Measurements from ENCODE around the gene UNC13A. TPM values are rescaled to one million over a fixed set of nuclear protein-coding genes. Genes with fewer than 3 reads are reported as not detected.

The UNC13A gene
- total RNA-seq, 1 experiment from 2014 or later: 41.1 TPM

- TF ChIP-seq FOXP4 (CRISPR knock-in tag; IDR thresholded peaks at IDR 0.05): no peak; the same call in 1 of the 2 replicates
- no peak for TF ChIP-seq ZNF121 (CRISPR knock-in tag; IDR thresholded peaks at IDR 0.05)
- no peak for TF ChIP-seq EMX1 (CRISPR knock-in tag; IDR thresholded peaks at IDR 0.05)
- TF ChIP-seq, protein P1, sequence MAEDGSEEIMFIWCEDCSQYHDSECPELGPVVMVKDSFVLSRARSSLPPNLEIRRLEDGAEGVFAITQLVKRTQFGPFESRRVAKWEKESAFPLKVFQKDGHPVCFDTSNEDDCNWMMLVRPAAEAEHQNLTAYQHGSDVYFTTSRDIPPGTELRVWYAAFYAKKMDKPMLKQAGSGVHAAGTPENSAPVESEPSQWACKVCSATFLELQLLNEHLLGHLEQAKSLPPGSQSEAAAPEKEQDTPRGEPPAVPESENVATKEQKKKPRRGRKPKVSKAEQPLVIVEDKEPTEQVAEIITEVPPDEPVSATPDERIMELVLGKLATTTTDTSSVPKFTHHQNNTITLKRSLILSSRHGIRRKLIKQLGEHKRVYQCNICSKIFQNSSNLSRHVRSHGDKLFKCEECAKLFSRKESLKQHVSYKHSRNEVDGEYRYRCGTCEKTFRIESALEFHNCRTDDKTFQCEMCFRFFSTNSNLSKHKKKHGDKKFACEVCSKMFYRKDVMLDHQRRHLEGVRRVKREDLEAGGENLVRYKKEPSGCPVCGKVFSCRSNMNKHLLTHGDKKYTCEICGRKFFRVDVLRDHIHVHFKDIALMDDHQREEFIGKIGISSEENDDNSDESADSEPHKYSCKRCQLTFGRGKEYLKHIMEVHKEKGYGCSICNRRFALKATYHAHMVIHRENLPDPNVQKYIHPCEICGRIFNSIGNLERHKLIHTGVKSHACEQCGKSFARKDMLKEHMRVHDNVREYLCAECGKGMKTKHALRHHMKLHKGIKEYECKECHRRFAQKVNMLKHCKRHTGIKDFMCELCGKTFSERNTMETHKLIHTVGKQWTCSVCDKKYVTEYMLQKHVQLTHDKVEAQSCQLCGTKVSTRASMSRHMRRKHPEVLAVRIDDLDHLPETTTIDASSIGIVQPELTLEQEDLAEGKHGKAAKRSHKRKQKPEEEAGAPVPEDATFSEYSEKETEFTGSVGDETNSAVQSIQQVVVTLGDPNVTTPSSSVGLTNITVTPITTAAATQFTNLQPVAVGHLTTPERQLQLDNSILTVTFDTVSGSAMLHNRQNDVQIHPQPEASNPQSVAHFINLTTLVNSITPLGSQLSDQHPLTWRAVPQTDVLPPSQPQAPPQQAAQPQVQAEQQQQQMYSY (CRISPR knock-in tag; IDR thresholded peaks at IDR 0.05): no peak
- TF ChIP-seq SOX15 (CRISPR knock-in tag; IDR thresholded peaks at IDR 0.05): no peak
- TF ChIP-seq, protein P2, sequence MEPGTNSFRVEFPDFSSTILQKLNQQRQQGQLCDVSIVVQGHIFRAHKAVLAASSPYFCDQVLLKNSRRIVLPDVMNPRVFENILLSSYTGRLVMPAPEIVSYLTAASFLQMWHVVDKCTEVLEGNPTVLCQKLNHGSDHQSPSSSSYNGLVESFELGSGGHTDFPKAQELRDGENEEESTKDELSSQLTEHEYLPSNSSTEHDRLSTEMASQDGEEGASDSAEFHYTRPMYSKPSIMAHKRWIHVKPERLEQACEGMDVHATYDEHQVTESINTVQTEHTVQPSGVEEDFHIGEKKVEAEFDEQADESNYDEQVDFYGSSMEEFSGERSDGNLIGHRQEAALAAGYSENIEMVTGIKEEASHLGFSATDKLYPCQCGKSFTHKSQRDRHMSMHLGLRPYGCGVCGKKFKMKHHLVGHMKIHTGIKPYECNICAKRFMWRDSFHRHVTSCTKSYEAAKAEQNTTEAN (CRISPR knock-in tag; IDR thresholded peaks at IDR 0.05): no peak
- no peak for TF ChIP-seq JAZF1 (CRISPR knock-in tag; IDR thresholded peaks at IDR 0.05)
- TF ChIP-seq, protein P3, sequence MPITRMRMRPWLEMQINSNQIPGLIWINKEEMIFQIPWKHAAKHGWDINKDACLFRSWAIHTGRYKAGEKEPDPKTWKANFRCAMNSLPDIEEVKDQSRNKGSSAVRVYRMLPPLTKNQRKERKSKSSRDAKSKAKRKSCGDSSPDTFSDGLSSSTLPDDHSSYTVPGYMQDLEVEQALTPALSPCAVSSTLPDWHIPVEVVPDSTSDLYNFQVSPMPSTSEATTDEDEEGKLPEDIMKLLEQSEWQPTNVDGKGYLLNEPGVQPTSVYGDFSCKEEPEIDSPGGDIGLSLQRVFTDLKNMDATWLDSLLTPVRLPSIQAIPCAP (CRISPR knock-in tag; IDR thresholded peaks at IDR 0.05): no peak; the same call in 1 of the 2 replicates
- no peak for TF ChIP-seq NFE2L1 (CRISPR knock-in tag; IDR thresholded peaks at IDR 0.05)
- TF ChIP-seq ZNF232 (CRISPR knock-in tag; IDR thresholded peaks at IDR 0.05): 0 out of 2 replicates have a peak, but pooled peaks have one; percentile 37
- no peak for TF ChIP-seq E2F1 (CRISPR knock-in tag; IDR thresholded peaks at IDR 0.05)
- TF ChIP-seq, protein P4, sequence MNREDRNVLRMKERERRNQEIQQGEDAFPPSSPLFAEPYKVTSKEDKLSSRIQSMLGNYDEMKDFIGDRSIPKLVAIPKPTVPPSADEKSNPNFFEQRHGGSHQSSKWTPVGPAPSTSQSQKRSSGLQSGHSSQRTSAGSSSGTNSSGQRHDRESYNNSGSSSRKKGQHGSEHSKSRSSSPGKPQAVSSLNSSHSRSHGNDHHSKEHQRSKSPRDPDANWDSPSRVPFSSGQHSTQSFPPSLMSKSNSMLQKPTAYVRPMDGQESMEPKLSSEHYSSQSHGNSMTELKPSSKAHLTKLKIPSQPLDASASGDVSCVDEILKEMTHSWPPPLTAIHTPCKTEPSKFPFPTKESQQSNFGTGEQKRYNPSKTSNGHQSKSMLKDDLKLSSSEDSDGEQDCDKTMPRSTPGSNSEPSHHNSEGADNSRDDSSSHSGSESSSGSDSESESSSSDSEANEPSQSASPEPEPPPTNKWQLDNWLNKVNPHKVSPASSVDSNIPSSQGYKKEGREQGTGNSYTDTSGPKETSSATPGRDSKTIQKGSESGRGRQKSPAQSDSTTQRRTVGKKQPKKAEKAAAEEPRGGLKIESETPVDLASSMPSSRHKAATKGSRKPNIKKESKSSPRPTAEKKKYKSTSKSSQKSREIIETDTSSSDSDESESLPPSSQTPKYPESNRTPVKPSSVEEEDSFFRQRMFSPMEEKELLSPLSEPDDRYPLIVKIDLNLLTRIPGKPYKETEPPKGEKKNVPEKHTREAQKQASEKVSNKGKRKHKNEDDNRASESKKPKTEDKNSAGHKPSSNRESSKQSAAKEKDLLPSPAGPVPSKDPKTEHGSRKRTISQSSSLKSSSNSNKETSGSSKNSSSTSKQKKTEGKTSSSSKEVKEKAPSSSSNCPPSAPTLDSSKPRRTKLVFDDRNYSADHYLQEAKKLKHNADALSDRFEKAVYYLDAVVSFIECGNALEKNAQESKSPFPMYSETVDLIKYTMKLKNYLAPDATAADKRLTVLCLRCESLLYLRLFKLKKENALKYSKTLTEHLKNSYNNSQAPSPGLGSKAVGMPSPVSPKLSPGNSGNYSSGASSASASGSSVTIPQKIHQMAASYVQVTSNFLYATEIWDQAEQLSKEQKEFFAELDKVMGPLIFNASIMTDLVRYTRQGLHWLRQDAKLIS (CRISPR knock-in tag; IDR thresholded peaks at IDR 0.05; ENCODE audit: borderline replicate concordance): no peak
- no peak for TF ChIP-seq TCF7 (CRISPR knock-in tag; IDR thresholded peaks at IDR 0.05; ENCODE audit: low read depth)
- no peak for TF ChIP-seq SP1 (CRISPR knock-in tag; conservative IDR thresholded peaks at IDR 0.05)
- TF ChIP-seq TEAD4 (CRISPR knock-in tag; IDR thresholded peaks at IDR 0.05): no peak
- TF ChIP-seq, protein P5, sequence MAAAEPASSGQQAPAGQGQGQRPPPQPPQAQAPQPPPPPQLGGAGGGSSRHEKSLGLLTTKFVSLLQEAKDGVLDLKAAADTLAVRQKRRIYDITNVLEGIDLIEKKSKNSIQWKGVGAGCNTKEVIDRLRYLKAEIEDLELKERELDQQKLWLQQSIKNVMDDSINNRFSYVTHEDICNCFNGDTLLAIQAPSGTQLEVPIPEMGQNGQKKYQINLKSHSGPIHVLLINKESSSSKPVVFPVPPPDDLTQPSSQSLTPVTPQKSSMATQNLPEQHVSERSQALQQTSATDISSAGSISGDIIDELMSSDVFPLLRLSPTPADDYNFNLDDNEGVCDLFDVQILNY (CRISPR knock-in tag; IDR thresholded peaks at IDR 0.05): no peak
- TF ChIP-seq, protein P6, sequence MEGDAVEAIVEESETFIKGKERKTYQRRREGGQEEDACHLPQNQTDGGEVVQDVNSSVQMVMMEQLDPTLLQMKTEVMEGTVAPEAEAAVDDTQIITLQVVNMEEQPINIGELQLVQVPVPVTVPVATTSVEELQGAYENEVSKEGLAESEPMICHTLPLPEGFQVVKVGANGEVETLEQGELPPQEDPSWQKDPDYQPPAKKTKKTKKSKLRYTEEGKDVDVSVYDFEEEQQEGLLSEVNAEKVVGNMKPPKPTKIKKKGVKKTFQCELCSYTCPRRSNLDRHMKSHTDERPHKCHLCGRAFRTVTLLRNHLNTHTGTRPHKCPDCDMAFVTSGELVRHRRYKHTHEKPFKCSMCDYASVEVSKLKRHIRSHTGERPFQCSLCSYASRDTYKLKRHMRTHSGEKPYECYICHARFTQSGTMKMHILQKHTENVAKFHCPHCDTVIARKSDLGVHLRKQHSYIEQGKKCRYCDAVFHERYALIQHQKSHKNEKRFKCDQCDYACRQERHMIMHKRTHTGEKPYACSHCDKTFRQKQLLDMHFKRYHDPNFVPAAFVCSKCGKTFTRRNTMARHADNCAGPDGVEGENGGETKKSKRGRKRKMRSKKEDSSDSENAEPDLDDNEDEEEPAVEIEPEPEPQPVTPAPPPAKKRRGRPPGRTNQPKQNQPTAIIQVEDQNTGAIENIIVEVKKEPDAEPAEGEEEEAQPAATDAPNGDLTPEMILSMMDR (IDR thresholded peaks at IDR 0.05): no peak
- TF ChIP-seq ETV6 (CRISPR knock-in tag; IDR thresholded peaks at IDR 0.05): 0 out of 2 replicates have a peak, but pooled peaks have one; percentile 35
- no peak for TF ChIP-seq RORB (CRISPR knock-in tag; IDR thresholded peaks at IDR 0.05)
Observed at GRCh38 chr19:17686592-17687024, 1.5 kb downstream of the UNC13A start (continued).

Data from WTC11 (cell line).